Measurements from ENCODE around the gene OR2M7.

OR2M7 gene

GRCh38 chr1:248277876-248278275 is 46.5 kb downstream of the OR2M7 start, which contains the start of gene OR2T33:
TSS of gene OR2T33 (minus strand) at chr1:248277976. CDS start at chr1:248273814, 4,162 bp downstream.
- POLR2A ChIA-PET: no interaction called here
- no CpG with 5 or more reads among the region's 1 CpG for WGBS (ENCODE audit: insufficient coverage)
- no peaks in the 10 kb centered on the region for H3K36me3 ChIP-seq (ENCODE audit: control insufficient read depth in 4 of 4, insufficient read depth in 4 of 4, low read length in 3 of 4)
- no peaks in the 10 kb centered on the region for H3K27me3 ChIP-seq (replicated peaks in 2 of 5; ENCODE audit: control insufficient read depth in 4 of 5, insufficient read depth in 5 of 5, low read length in 4 of 5)
- DNase-seq: no peak
- H3K4me3 ChIP-seq (ENCODE audit: control insufficient read depth in 1 of 7, extremely low read depth in 1 of 7, insufficient read depth in 4 of 7, low read depth in 2 of 7, low read length in 6 of 7): no peak within 1 kb of the TSS
- peaks cover 0 to 5% (median 0%) of the 10 kb centered on the region in 5 experiments for H3K9me3 ChIP-seq (ENCODE audit: control extremely low read depth in 1 of 5, control insufficient read depth in 4 of 5, insufficient read depth in 2 of 5, low read depth in 1 of 5, low read length in 4 of 5)
- CTCF ChIA-PET: no interaction called here
- H3K4me1 ChIP-seq (ENCODE audit: control extremely low read depth in 1 of 4, control insufficient read depth in 4 of 4, insufficient read depth in 4 of 4, low read length in 3 of 4): no peaks in the 10 kb centered on the region
- no peak within 1 kb of the TSS for H3K27ac ChIP-seq (ENCODE audit: insufficient read depth in 1 of 2, low read depth in 1 of 2, low read length in 2 of 2, poor library complexity in 1 of 2, severe bottlenecking in 2 of 2)

All from common myeloid progenitor, CD34-positive (primary cell).